HEK293 (cell line): Measurements from ENCODE around the gene MRPL34.
A peak's percentile ranks its signal among the peaks of the same experiment; 100 is the strongest.
"Not testable (repeated sequence)": the region's sequence is repeated elsewhere in the genome, so short reads cannot be mapped to it uniquely, and the experiment has no call there.

Source experiments
- CTCF ChIA-PET: fragments of 350-600 bp; formaldehyde crosslinking; extraction: SDS; loops from one replicate; lab custom pipeline; 2021; ENCODE audit warnings: antibody characterized with exemption; lab: Yijun Ruan, JAX
- POLR2A ChIA-PET: fragments of 300-600 bp; formaldehyde crosslinking; extraction: SDS; loops from one replicate; lab custom pipeline; 2020; ENCODE audit warnings: antibody characterized with exemption, inconsistent platforms; lab: Yijun Ruan, JAX
- H3K27ac ChIP-seq: fragments of 200-500 bp; sonication (Bioruptor generic); 2 replicates; pipeline ENCODE4 v1.5.1; 2014; ENCODE audit warnings: low read depth, low read length, control low read depth, inconsistent platforms; ENCODE audit errors: extremely low read depth
- H3K36me3 ChIP-seq, 2 experiments: fragments of 200-500 bp in 1 of 2; sonication (Bioruptor generic) in 1 of 2; 1 replicate in 1 of 2; 2 replicates in 1 of 2; pipeline ENCODE4 v1.5.1; 2014 to 2017; ENCODE audit warnings: inconsistent platforms in 2 of 2, low read length in 2 of 2; ENCODE audit not compliant: control insufficient read depth in 2 of 2, insufficient read depth in 1 of 2
- H3K4me1 ChIP-seq: fragments of 200-500 bp; sonication (Bioruptor generic); 2 replicates; pipeline ENCODE4 v1.5.1; 2014; ENCODE audit warnings: mild to moderate bottlenecking, low read length, inconsistent platforms; ENCODE audit not compliant: control insufficient read depth, insufficient read depth
- H3K4me3 ChIP-seq: 2 replicates; pipeline ENCODE4 v1.5.1; 2011; ENCODE audit warnings: low read depth, mild to moderate bottlenecking, control low read depth, low read length, moderate library complexity
- H3K9me3 ChIP-seq: fragments of 200-500 bp; sonication (Bioruptor generic); 2 replicates; pipeline ENCODE4 v1.5.1; 2014; ENCODE audit warnings: low read depth, low read length, inconsistent platforms; ENCODE audit not compliant: control insufficient read depth, insufficient read depth
- GLI2 ChIP-seq: fragments of 450-650 bp; formaldehyde crosslinking; IDR thresholded peaks from 2 replicates; pipeline ENCODE4; 2017; ENCODE audit warnings: missing biosample characterization, missing genetic modification characterization, low read depth, borderline replicate concordance
- KLF1 ChIP-seq: fragments of 450-650 bp; formaldehyde crosslinking; IDR thresholded peaks from 2 replicates; pipeline ENCODE4 v1.5.1; 2016; ENCODE audit warnings: missing biosample characterization, missing genetic modification characterization
- KLF10 ChIP-seq: fragments of 450-650 bp; IDR thresholded peaks from 2 replicates; pipeline ENCODE4 v1.5.1; 2018; ENCODE audit warnings: missing biosample characterization, mild to moderate bottlenecking, missing genetic modification characterization
- KLF16 ChIP-seq: fragments of 450-650 bp; formaldehyde crosslinking; IDR thresholded peaks from 2 replicates; pipeline ENCODE4 v1.5.1; 2017; ENCODE audit warnings: missing biosample characterization, missing genetic modification characterization
- KLF8 ChIP-seq: fragments of 450-650 bp; formaldehyde crosslinking; IDR thresholded peaks from 2 replicates; pipeline ENCODE4 v1.5.1; 2016; ENCODE audit warnings: missing biosample characterization, missing genetic modification characterization
- KLF9 ChIP-seq: fragments of 450-650 bp; formaldehyde crosslinking; IDR thresholded peaks from 2 replicates; pipeline ENCODE4 v1.5.1; 2016; ENCODE audit warnings: missing biosample characterization, missing genetic modification characterization, low read depth
- SP3 ChIP-seq: fragments of 450-650 bp; formaldehyde crosslinking; IDR thresholded peaks from 2 replicates; pipeline ENCODE4 v1.5.1; 2016; ENCODE audit warnings: missing biosample characterization, missing genetic modification characterization
- ZBTB11 ChIP-seq: fragments of 450-650 bp; formaldehyde crosslinking; conservative IDR thresholded peaks from 2 replicates; pipeline ENCODE4 v1.5.1; 2016; ENCODE audit warnings: low read depth, missing biosample characterization, missing genetic modification characterization
- ZBTB21 ChIP-seq: fragments of 450-650 bp; formaldehyde crosslinking; IDR thresholded peaks from 2 replicates; pipeline ENCODE4 v1.5.1; 2017; ENCODE audit warnings: missing biosample characterization, missing genetic modification characterization
- ZBTB7A ChIP-seq: fragments of 450-650 bp; formaldehyde crosslinking; IDR thresholded peaks from 2 replicates; pipeline ENCODE4 v1.5.1; 2016; ENCODE audit warnings: low read depth, missing biosample characterization, missing genetic modification characterization
- ZBTB8A ChIP-seq: fragments of 450-650 bp; formaldehyde crosslinking; IDR thresholded peaks from 2 replicates; pipeline ENCODE4 v1.5.1; 2016; ENCODE audit warnings: missing biosample characterization, missing genetic modification characterization
- ZEB2 ChIP-seq: fragments of 450-650 bp; formaldehyde crosslinking; IDR thresholded peaks from 2 replicates; pipeline ENCODE4 v1.5.1; 2016; ENCODE audit warnings: missing biosample characterization, missing genetic modification characterization
- ZFP37 ChIP-seq: fragments of 450-650 bp; formaldehyde crosslinking; IDR thresholded peaks from 2 replicates; pipeline ENCODE4 v1.5.1; 2016; ENCODE audit warnings: missing biosample characterization, missing genetic modification characterization
- ZIC2 ChIP-seq: fragments of 450-650 bp; formaldehyde crosslinking; IDR thresholded peaks from 2 replicates; pipeline ENCODE4 v1.5.1; 2016; ENCODE audit warnings: missing biosample characterization, missing genetic modification characterization
- ZNF146 ChIP-seq: fragments of 450-650 bp; formaldehyde crosslinking; IDR thresholded peaks from 2 replicates; pipeline ENCODE4 v1.5.1; 2016; ENCODE audit warnings: missing biosample characterization, missing genetic modification characterization
- ZNF16 ChIP-seq: fragments of 450-650 bp; formaldehyde crosslinking; IDR thresholded peaks from 2 replicates; pipeline ENCODE4 v1.5.1; 2016; ENCODE audit warnings: low read depth, missing biosample characterization, missing genetic modification characterization
- ZNF324 ChIP-seq: fragments of 450-650 bp; formaldehyde crosslinking; IDR thresholded peaks from 2 replicates; pipeline ENCODE4 v1.5.1; 2016; ENCODE audit warnings: missing biosample characterization, missing genetic modification characterization
- ZNF48 ChIP-seq: fragments of 450-650 bp; formaldehyde crosslinking; IDR thresholded peaks from 2 replicates; pipeline ENCODE4 v1.5.1; 2016; ENCODE audit warnings: missing biosample characterization, missing genetic modification characterization
- ZNF501 ChIP-seq: fragments of 450-650 bp; formaldehyde crosslinking; IDR thresholded peaks from 2 replicates; pipeline ENCODE4 v1.5.1; 2016; ENCODE audit warnings: missing biosample characterization, missing genetic modification characterization
- ZNF514 ChIP-seq: fragments of 450-650 bp; formaldehyde crosslinking; IDR thresholded peaks from 2 replicates; pipeline ENCODE4 v1.5.1; 2016; ENCODE audit warnings: missing biosample characterization, missing genetic modification characterization
- ZNF571 ChIP-seq: fragments of 450-650 bp; formaldehyde crosslinking; IDR thresholded peaks from 2 replicates; pipeline ENCODE4 v1.5.0; 2017; ENCODE audit warnings: missing biosample characterization, missing genetic modification characterization
- TF ChIP-seq, protein P1 (sequence below): fragments of 450-650 bp; formaldehyde crosslinking; IDR thresholded peaks from 2 replicates; pipeline ENCODE4 v1.5.1; 2016; ENCODE audit warnings: missing biosample characterization, missing genetic modification characterization

MRPL34 gene

GRCh38 chr19:17294051-17294891, 11.4 kb upstream of the MRPL34 start:
- Histone ChIP-seq H3K36me3 (peaks cover 0 to 40% of the 10 kb centered on the region in 2 experiments; a peak in 2 of 3 replicates), H3K4me1 (no peaks in the 10 kb centered on the region), H3K4me3 (no peak overlapping the region), H3K9me3 (no peaks in the 10 kb centered on the region), H3K27ac (no peak overlapping the region)
- ChIA-PET CTCF (interaction anchor here (0.6 to 1.0 kb wide), 2 partner anchors 10 to 91 kb away, joined by 4 to 5 read pairs; no protein-coding TSS in a partner anchor), POLR2A (interaction anchor here (1.4 to 1.5 kb wide), 2 partner anchors 9 to 11 kb away, joined by 3 read pairs; partner anchors contain the start of genes ABHD8 and MRPL34)
- TF ChIP-seq, protein P1, sequence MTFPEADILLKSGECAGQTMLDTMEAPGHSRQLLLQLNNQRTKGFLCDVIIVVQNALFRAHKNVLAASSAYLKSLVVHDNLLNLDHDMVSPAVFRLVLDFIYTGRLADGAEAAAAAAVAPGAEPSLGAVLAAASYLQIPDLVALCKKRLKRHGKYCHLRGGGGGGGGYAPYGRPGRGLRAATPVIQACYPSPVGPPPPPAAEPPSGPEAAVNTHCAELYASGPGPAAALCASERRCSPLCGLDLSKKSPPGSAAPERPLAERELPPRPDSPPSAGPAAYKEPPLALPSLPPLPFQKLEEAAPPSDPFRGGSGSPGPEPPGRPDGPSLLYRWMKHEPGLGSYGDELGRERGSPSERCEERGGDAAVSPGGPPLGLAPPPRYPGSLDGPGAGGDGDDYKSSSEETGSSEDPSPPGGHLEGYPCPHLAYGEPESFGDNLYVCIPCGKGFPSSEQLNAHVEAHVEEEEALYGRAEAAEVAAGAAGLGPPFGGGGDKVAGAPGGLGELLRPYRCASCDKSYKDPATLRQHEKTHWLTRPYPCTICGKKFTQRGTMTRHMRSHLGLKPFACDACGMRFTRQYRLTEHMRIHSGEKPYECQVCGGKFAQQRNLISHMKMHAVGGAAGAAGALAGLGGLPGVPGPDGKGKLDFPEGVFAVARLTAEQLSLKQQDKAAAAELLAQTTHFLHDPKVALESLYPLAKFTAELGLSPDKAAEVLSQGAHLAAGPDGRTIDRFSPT, result peak; percentile 70; the same call in 1 of the 2 replicates
- TF ChIP-seq KLF9 (tag by site-specific recombination), result peak; percentile 100
- TF ChIP-seq ZNF16 (tag by site-specific recombination), result no peak
- TF ChIP-seq KLF8 (tag by site-specific recombination), result peak; percentile 43; the same call in 1 of the 2 replicates
- no peak for TF ChIP-seq ZNF514 (tag by site-specific recombination)
- TF ChIP-seq SP3, result peak; percentile 76
- TF ChIP-seq ZBTB11, result no peak
- no peak for TF ChIP-seq ZNF571
- TF ChIP-seq ZNF324 (tag by site-specific recombination), result no peak
- no peak for TF ChIP-seq ZFP37 (tag by site-specific recombination)
- no peak for TF ChIP-seq ZNF146 (tag by site-specific recombination)
- TF ChIP-seq ZNF501 (tag by site-specific recombination), result no peak
- TF ChIP-seq ZBTB7A, result no peak
- TF ChIP-seq ZBTB8A (tag by site-specific recombination), result peak; percentile 18; the same call in 1 of the 2 replicates
- TF ChIP-seq KLF16 (tag by site-specific recombination), result peak; percentile 49; the same call in 1 of the 2 replicates
- no peak for TF ChIP-seq GLI2 (tag by site-specific recombination)
- 0 out of 2 replicates have a peak, but pooled peaks have one; percentile 17 for TF ChIP-seq ZIC2 (tag by site-specific recombination)
- peak; percentile 63; the same call in 1 of the 2 replicates for TF ChIP-seq KLF10 (tag by site-specific recombination)
- no peak for TF ChIP-seq ZNF48 (tag by site-specific recombination)
- TF ChIP-seq ZBTB21 (tag by site-specific recombination), result no peak
- TF ChIP-seq KLF1 (tag by site-specific recombination), result peak; percentile 72
- TF ChIP-seq ZEB2 (tag by site-specific recombination), result no peak

GRCh38 chr19:17295551-17295950, 10.1 kb upstream of the MRPL34 start:
- H3K4me1 ChIP-seq, H3K4me3 ChIP-seq, H3K9me3 ChIP-seq, H3K27ac ChIP-seq: not testable (repeated sequence)
- POLR2A ChIA-PET, result interaction anchor here (1.5 kb wide), 1 partner anchor 7 kb away, joined by 3 read pairs; the partner anchor contains the start of gene ABHD8
- H3K36me3 ChIP-seq, result peaks cover 0 to 46% of the 10 kb centered on the region in 2 experiments; a peak in 2 of 3 replicates
- CTCF ChIA-PET, result interaction anchor here (2.1 kb wide), 1 partner anchor 90 kb away, joined by 10 read pairs; no protein-coding TSS in a partner anchor
